Measurements from ENCODE around the gene SPAG16.

- no peak for TF ChIP-seq POLR2AphosphoS5 (IDR thresholded peaks at IDR 0.05; ENCODE audit: borderline replicate concordance, low read depth, low read length)
- no peak for TF ChIP-seq EZH2 (IDR thresholded peaks at IDR 0.05)
- no peak for TF ChIP-seq FOXP2 (optimal IDR thresholded peaks at IDR 0.05; ENCODE audit: control extremely low read depth, extremely low read length, insufficient read depth)
Observed at GRCh38 chr2:213353419-213353818, 69.2 kb downstream of the SPAG16 start.
